ENCODE data around the gene CACNA1S.

The CACNA1S gene

DNA sequence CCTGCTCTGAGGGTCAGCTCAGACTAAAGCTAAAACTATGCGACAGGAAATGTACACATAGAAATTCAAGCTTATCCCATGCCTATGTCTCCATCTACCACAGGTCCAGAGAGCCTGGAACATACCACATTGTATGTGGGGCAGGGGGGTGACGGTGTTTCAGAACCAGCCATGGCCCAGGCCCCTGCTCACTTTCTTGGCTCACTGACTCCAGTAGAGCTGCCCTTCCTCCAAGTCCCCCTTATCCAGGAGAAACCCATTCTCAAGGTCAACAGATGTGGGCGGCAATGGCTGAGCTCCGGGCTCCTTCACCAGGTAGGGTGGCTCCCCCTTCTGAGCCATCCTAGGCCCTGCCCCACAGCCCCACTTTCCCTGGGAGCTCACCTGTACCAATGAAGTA, 21.0 kb downstream of the CACNA1S start:
- DNase-seq, result no peak

DNA sequence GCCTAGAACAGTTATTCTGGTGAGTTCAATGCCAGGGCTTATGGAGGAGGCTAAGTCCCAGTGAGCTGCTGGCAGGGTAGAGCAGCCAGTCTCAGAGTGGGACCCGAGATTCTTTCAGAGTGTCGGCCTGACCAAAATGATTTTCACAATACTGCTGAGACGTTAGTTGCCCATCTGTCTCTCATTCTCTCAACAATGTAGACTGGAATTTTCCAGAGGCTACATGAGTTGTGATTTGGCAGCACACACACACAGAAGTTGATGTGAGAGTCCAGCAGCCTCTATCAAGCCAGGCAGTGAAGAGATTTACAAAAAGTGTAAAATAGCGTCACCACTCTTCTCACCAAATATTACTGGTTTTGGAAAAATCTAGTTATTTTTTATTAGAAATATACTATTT, 21.7 kb downstream of the CACNA1S start:
- DNase-seq, result no peak

DNA sequence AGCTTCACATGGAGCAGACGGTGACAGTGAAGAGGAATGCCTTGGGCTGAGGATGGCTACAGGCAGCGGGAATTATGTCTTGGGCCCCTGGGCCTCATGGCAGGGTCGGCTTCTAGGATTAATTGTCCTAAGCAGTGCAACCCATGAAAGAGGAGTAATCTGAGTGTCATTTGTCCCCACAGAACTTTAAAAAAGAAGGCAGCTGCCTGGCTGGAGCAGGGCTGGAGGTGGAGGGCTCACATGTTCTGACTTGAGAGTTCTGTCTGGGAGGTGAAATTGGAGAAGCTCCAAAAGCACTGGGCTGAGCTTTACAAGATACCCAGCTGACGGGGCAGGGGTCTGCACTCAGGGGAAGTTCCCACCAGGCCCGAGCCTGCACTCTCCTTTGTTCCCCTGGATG, 22.6 kb downstream of the CACNA1S start:
- no peak for DNase-seq

DNA sequence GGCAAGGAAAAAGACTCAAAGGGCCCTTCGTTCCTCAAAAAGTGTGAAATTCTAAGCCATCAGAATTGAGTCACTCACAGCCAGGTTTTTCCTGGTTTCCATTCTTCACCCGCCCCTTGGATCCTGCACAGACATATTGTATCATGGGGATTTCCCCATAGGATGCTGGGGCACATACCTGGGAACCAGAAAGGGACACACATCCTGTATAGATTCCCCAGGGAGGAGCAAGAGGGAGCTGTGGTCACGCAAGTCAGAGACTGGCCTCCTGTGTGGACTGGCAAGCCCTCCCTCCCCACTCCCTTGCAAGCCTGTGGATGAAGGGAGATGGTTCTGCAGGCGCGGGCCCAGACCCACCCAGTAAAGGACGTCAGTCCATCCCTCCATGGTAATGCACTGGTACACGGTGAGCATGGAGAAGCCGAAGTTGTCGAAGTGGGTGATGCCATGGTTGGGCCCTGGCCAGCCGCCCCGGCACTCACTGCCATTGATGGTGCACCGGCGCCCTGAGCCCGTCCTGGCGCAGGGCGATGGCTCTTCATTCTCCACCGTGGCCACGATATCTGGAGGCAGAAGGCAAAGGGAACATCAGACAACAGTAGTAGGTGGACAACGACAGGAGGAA, 23.2 kb downstream of the CACNA1S start:
- no peak for DNase-seq

GRCh38 chr1:201088395-201088794, 23.8 kb downstream of the CACNA1S start:
- DNase-seq, result no peak

GRCh38 chr1:201085902-201086735, 26.1 kb downstream of the CACNA1S start:
- DNase-seq, result no peak

DNA sequence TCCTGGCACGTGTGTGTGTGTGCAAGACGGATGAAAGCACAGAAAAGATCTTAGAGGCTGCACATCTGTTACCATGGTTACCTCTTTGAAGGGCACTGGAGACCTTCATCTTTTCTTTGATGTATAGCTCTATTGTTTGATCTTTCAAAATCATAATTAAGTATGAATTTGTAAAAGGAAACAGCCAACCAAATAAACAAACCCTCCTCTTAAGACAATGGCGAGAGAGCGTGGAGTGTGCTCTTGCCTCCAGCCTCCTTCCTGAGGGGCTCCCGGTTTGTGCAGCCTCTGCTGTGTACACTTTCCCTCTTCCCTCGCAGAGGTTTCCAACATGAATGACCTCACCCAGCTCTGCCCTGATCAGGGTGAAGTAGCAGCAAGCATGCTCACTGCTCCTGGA, 27.9 kb downstream of the CACNA1S start:
- no peak for DNase-seq

GRCh38 chr1:201083741-201084140, 28.5 kb downstream of the CACNA1S start:
- DNase-seq, result no peak

- DNase-seq, result no peak
These were observed 32.1 kb downstream of the CACNA1S start for GRCh38 chr1:201080135-201080534.

DNA sequence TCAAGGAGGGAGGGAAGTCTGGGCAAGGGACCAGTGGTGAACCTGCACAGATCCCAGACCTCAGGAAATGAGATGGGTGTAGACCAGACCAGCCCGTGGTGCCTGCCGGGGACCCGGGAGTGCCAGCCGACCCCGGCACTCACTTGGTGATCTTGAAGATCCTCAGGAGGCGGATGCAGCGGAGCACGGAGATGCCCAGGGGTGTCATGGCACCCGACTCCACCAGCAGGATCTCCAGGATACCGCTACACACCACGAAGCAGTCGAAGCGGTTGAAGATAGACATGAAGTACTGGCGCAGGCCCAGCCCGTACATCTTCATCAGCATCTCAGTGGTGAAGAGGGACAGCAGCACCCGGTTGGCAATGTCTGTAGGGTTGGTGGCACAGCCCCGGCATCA, 34.5 kb downstream of the CACNA1S start:
- DNase-seq, result no peak

DNA sequence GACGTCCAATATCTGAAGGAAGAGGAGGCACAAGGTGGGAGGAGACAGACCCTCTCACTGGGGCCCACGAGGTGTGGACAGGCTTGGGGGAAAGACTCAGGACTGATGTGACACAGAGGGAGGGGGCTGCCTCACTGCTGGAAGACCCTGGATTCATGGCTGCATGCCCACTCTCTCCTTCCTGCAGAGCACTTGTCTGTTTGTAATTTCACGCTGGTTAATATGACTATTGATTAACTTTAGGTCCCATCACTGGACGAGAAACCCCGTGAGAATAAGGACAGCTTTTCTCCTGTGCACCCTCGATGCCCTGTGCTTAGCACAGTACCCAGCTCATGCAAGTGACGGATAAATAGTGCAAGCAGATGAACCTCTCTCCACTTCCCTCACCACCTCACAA, 35.1 kb downstream of the CACNA1S start:
- DNase-seq, result no peak

- no peak for DNase-seq
These were observed 36.1 kb downstream of the CACNA1S start for GRCh38 chr1:201076092-201076491.

- no peak for DNase-seq
These were observed 38.2 kb downstream of the CACNA1S start for GRCh38 chr1:201074018-201074417.

GRCh38 chr1:201072922-201073321, 39.3 kb downstream of the CACNA1S start:
- no peak for DNase-seq

GRCh38 chr1:201072149-201072548, 40.1 kb downstream of the CACNA1S start:
- no peak for DNase-seq

- DNase-seq, result no peak
These were observed 42.6 kb downstream of the CACNA1S start for GRCh38 chr1:201069636-201070035.

- no peak for DNase-seq
These were observed 43.2 kb downstream of the CACNA1S start for GRCh38 chr1:201068976-201069375.

GRCh38 chr1:201066986-201067385, 45.2 kb downstream of the CACNA1S start:
- no peak for DNase-seq

GRCh38 chr1:201065686-201066085, 46.5 kb downstream of the CACNA1S start:
- no peak for DNase-seq

- no peak for DNase-seq
These were observed 47.4 kb downstream of the CACNA1S start for GRCh38 chr1:201064806-201065205.

GRCh38 chr1:201063145-201063544, 49.1 kb downstream of the CACNA1S start:
- DNase-seq, result no peak

GRCh38 chr1:201062511-201063091, 49.6 kb downstream of the CACNA1S start:
- no peak for DNase-seq

DNA sequence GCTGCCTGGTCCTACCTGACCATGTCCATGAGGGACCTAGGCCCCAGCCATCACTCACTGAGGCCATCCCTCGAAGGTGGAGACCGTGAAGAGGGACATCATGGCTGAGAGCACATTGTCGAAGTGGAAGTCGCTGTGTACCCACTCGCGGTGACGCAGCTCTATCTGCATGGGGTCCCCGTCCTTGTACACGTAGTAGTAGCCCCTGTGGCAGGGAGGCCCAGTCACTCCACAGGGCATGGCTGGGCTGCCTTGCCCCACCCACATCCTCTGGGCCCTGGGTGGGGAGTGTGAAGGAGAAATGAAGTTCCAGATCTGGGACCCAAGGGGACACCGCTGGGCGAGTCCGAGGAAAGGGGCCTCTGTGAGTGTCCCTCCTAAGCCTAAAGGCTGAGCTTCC, 50.3 kb downstream of the CACNA1S start:
- DNase-seq, result no peak

DNA sequence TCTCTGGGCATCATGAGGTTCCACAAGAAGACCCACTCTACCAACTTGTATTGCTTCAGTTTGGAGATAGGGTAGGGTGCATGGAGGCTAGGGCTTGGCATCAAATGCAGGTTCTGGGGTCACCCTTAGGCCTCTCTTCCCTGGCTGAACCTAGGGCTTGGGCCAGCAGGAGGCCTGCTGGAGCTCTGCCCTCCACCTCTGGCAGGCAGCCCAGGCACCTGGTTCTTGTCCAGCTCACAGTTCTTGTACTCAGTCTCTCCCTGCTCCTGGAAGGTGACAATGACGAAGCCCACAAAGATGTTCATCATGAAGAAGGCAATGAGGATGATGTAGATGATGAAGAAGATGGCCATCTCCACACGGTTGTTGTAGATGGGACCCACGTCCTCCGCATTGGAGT, 51.2 kb downstream of the CACNA1S start:
- DNase-seq, result no peak
